PC-3 (cell line): ENCODE measurements around the gene KANSL2. TPM values are rescaled to one million over a fixed set of nuclear protein-coding genes. Genes with fewer than 3 reads are reported as not detected.
A peak's percentile ranks its signal among the peaks of the same experiment; 100 is the strongest.
"Not testable (repeated sequence)": the region's sequence is repeated elsewhere in the genome, so short reads cannot be mapped to it uniquely, and the experiment has no call there.

Experiments used
- ATAC-seq: fragments of 200-7000 bp; cut with Tn5 transposase; 2 replicates; pipeline ENCODE4 v1.9.1; 2020; ENCODE audit warnings: mild to moderate bottlenecking, moderate library complexity
- BruUV-seq: library from RNA; stranded (reverse); fragments of 400-500 nt; replicated peaks from 2 replicates; lab custom pipeline; 2021; lab: Mats Ljungman, UMichigan
- CTCF ChIA-PET: fragments of 300-600 bp; sonication (Branson Sonifier 250); formaldehyde crosslinking; loops from one replicate; lab custom pipeline; 2022; ENCODE audit warnings: antibody characterized with exemption; lab: Charles Lee
- POLR2A ChIA-PET: fragments of 300-600 bp; sonication (Branson Sonifier 250); formaldehyde crosslinking; loops from one replicate; lab custom pipeline; 2022; ENCODE audit warnings: antibody characterized with exemption; ENCODE audit not compliant: unreplicated experiment; lab: Charles Lee
- DNase-seq: peaks from one replicate; pipeline ENCODE4 v3.0.0-alpha.2; 2015
- H2AFZ ChIP-seq: fragments of 300-600 bp; sonication (generic); 2 replicates; pipeline ENCODE4 v1.6.0; 2016; ENCODE audit warnings: antibody characterized with exemption, low read length
- H3F3A ChIP-seq: fragments of 300-600 bp; sonication (generic); one replicate; pipeline ENCODE4 v1.6.0; 2017; ENCODE audit warnings: antibody characterized with exemption, low read length, control low read depth, mild to moderate bottlenecking; ENCODE audit not compliant: unreplicated experiment
- H3K27ac ChIP-seq: fragments of 300-600 bp; sonication (generic); 2 replicates; pipeline ENCODE4 v1.5.1; 2016; ENCODE audit warnings: mild to moderate bottlenecking, low read length
- H3K27me3 ChIP-seq: fragments of 300-600 bp; sonication (generic); 2 replicates; pipeline ENCODE4 v1.6.1; 2016; ENCODE audit warnings: low read length, mixed read lengths
- H3K36me3 ChIP-seq: fragments of 300-600 bp; sonication (generic); 2 replicates; pipeline ENCODE4 v1.6.1; 2016; ENCODE audit warnings: low read depth, mixed run types, low read length, mixed read lengths
- H3K4me1 ChIP-seq: fragments of 300-600 bp; sonication (generic); 2 replicates; pipeline ENCODE4 v1.5.1; 2016; ENCODE audit warnings: low read length; ENCODE audit not compliant: insufficient read depth
- H3K4me2 ChIP-seq: fragments of 300-600 bp; sonication (generic); 2 replicates; pipeline ENCODE4 v1.6.0; 2016; ENCODE audit warnings: low read length
- H3K4me3 ChIP-seq: fragments of 300-600 bp; sonication (generic); 2 replicates; pipeline ENCODE4 v1.5.1; 2016; ENCODE audit warnings: mild to moderate bottlenecking, low read length, mixed read lengths
- H3K79me2 ChIP-seq: fragments of 300-600 bp; sonication (generic); 2 replicates; pipeline ENCODE4 v1.6.1; 2017; ENCODE audit warnings: low read length, mixed read lengths
- H3K9ac ChIP-seq: fragments of 300-600 bp; sonication (generic); 2 replicates; pipeline ENCODE4 v1.6.0; 2016; ENCODE audit warnings: mild to moderate bottlenecking, low read length
- H3K9me2 ChIP-seq: fragments of 300-600 bp; sonication (generic); replicated peaks from 2 replicates; pipeline ENCODE4 v1.6.1; 2016; ENCODE audit warnings: mixed run types, low read length, mixed read lengths
- H3K9me3 ChIP-seq: fragments of 300-600 bp; sonication (generic); 2 replicates; pipeline ENCODE4 v1.6.1; 2016; ENCODE audit warnings: low read length, mixed read lengths
- H4K20me1 ChIP-seq: fragments of 300-600 bp; sonication (generic); 2 replicates; pipeline ENCODE4 v1.6.1; 2016; ENCODE audit warnings: low read length, mixed read lengths
- CTCF ChIP-seq: fragments of 300-600 bp; sonication (generic); conservative IDR thresholded peaks from 2 replicates; pipeline ENCODE4 v1.5.1; 2017; ENCODE audit warnings: antibody characterized with exemption, low read depth, mild to moderate bottlenecking, low read length
- EZH2 ChIP-seq: fragments of 300-600 bp; sonication (generic); IDR thresholded peaks from one replicate; pipeline ENCODE4 v1.6.1; 2017; ENCODE audit warnings: antibody characterized with exemption, mild to moderate bottlenecking, low read length; ENCODE audit not compliant: unreplicated experiment
- EZH2phosphoT487 ChIP-seq: fragments of 300-600 bp; sonication (generic); IDR thresholded peaks from 2 replicates; pipeline ENCODE4 v1.6.1; 2018; ENCODE audit warnings: mild to moderate bottlenecking, antibody characterized with exemption, low read length, borderline replicate concordance
- intact Hi-C: fragments of 100-400 bp; cut with micrococcal nuclease; formaldehyde crosslinking; loops from 2 replicates; pipeline ENCODE4 v1.9.0; 2023
- total RNA-seq: library from RNA; depleted of rRNA; stranded (reverse); fragments of >200 nt; gene quantifications from 2 replicates; pipeline ENCODE4 v1.2.3, GENCODE V29; 2014

The KANSL2 gene
- total RNA-seq, 1 experiment from 2014 or later = 33.4 TPM

GRCh38 chr12:48719002-48719401 is 37.0 kb upstream of the KANSL2 start:
- Histone ChIP-seq H4K20me1 (peaks cover 17% of the 10 kb centered on the region), H3K79me2 (peaks cover 25% of the 10 kb centered on the region), H3K4me1 (peaks cover 11% of the 10 kb centered on the region)
- H3K27me3 ChIP-seq, H3K27ac ChIP-seq, H3K9me2 ChIP-seq, H3K36me3 ChIP-seq, DNase-seq, POLR2A ChIA-PET, intact Hi-C loops, H3F3A ChIP-seq, CTCF ChIA-PET, ATAC-seq, BruUV-seq, H3K9ac ChIP-seq, H2AFZ ChIP-seq, H3K4me2 ChIP-seq, H3K9me3 ChIP-seq, H3K4me3 ChIP-seq: not testable (repeated sequence)

GRCh38 chr12:48717252-48717695 is 35.2 kb upstream of the KANSL2 start:
- H3K36me3 ChIP-seq = peaks cover 15% of the 10 kb centered on the region
- peak overlapping the region; percentile 98 for H3K9ac ChIP-seq
- POLR2A ChIA-PET = no interaction called here
- H3K79me2 ChIP-seq = peaks cover 41% of the 10 kb centered on the region
- TF ChIP-seq EZH2 (no peak), EZH2phosphoT487 (no peak), CTCF (no peak)
- H3K27me3 ChIP-seq = no peaks in the 10 kb centered on the region
- peaks cover 6% of the 10 kb centered on the region; the same call in 1 of the 2 replicates for H3K9me3 ChIP-seq
- H3K4me2 ChIP-seq = peak overlapping the region; percentile 100
- no peaks in the 10 kb centered on the region for H3K9me2 ChIP-seq
- H3F3A ChIP-seq = no peaks in the 10 kb centered on the region
- peak overlapping the region; percentile 80 for H2AFZ ChIP-seq
- no peak for ATAC-seq
- intact Hi-C loops = no loop called here
- H3K4me3 ChIP-seq = peak overlapping the region; percentile 94
- CTCF ChIA-PET = no interaction called here
- H3K4me1 ChIP-seq = peaks cover 18% of the 10 kb centered on the region
- peak overlapping the region; percentile 85 for H3K27ac ChIP-seq
- H4K20me1 ChIP-seq = peaks cover 26% of the 10 kb centered on the region
- BruUV-seq = TSS peak; percentile 90
- DNase-seq = no peak

GRCh38 chr12:48716493-48717251 is 34.6 kb upstream of the KANSL2 start, which contains the start of gene CCNT1:
Gene CCNT1 (minus strand): TSS chr12:48716707. CDS start chr12:48716675, 32 bp downstream.
- intact Hi-C loops = no loop called here
- Histone ChIP-seq H3K9me3 (peaks cover 6% of the 10 kb centered on the region; the same call in 1 of the 2 replicates), H3K4me2 (peak within 1 kb of the TSS; percentile 100), H3F3A (no peaks in the 10 kb centered on the region), H4K20me1 (peaks cover 26% of the 10 kb centered on the region), H3K27ac (peak within 1 kb of the TSS; percentile 85), H3K79me2 (peaks cover 47% of the 10 kb centered on the region), H3K36me3 (peaks cover 19% of the 10 kb centered on the region), H3K4me1 (peaks cover 18% of the 10 kb centered on the region), H3K4me3 (peak within 1 kb of the TSS; percentile 94), H3K9ac (peak within 1 kb of the TSS; percentile 98), H2AFZ (peak within 1 kb of the TSS; percentile 80), H3K27me3 (no peaks in the 10 kb centered on the region), H3K9me2 (no peaks in the 10 kb centered on the region)
- DNase-seq (peak; percentile 99), ATAC-seq (peak; percentile 94)
- ChIA-PET POLR2A (no interaction called here), CTCF (no interaction called here)
- no peak for TF ChIP-seq CTCF
- BruUV-seq = no TSS peak
